Motor neuron (in vitro differentiated cells): ENCODE data around the gene PSMA7. TPM values are rescaled to one million over a fixed set of nuclear protein-coding genes. Genes with fewer than 3 reads are reported as not detected.

ENCODE experiments used
- ATAC-seq, 8 experiments: fragments of 200-7000 bp; cut with Tn5 transposase; replicated peaks in 6 of 8; 2 replicates each; pipeline ENCODE4 v1.8.0; 2021; ENCODE audit warnings: mild to moderate bottlenecking in 8 of 8, moderate library complexity in 8 of 8
- H3K27ac ChIP-seq, 2 donors: fragments of 250-450 bp; sonication (Bioruptor Pico); 2 replicates each; pipeline ENCODE4 v1.9.0; 2021; ENCODE audit warnings: antibody characterized with exemption in 2 of 2, mild to moderate bottlenecking in 2 of 2, moderate library complexity in 1 of 2
- H3K4me1 ChIP-seq, 2 donors: fragments of 250-450 bp; sonication (Bioruptor Pico); replicated peaks in 1 of 2; 2 replicates each; pipeline ENCODE4 v1.6.1; 2021; ENCODE audit warnings: antibody characterized with exemption in 2 of 2, mild to moderate bottlenecking in 2 of 2, moderate library complexity in 1 of 2
- H3K4me3 ChIP-seq, 5 donors: fragments of 250-450 bp; sonication (Bioruptor Pico); 2 replicates each; pipeline ENCODE4 v1.9.0; 2021; ENCODE audit warnings: antibody characterized with exemption in 5 of 5, mild to moderate bottlenecking in 5 of 5, moderate library complexity in 4 of 5
- whole genome bisulfite sequencing, 10 experiments: fragments of 450-650 bp; shearing (Covaris generic); methylation state at CpG; one replicate each; pipeline ENCODE4 v1.0.0; 2022; 5-methylcytosine and 5-hydroxymethylcytosine counted together
- in situ Hi-C, 9 experiments: fragments of 400-800 bp; cut with MboI; loops; one replicate each; pipeline ENCODE4 v1.15.0; 2021; ENCODE audit warnings: low sequenced_read_pairs in 9 of 9, low pct_unique_long_range_greater_than_20kb in 2 of 9; ENCODE audit not compliant: unreplicated experiment in 9 of 9
- total RNA-seq, 8 experiments: library from RNA; unstranded; fragments of 300-600 nt; gene quantifications; 2 replicates each; pipeline versions ENCODE4 v1.2.3 to v1.2.4, GENCODE V29; 2022

The PSMA7 gene
- 100 to 1,000 TPM; 233 to 413 (median 253) TPM for total RNA-seq

DNA sequence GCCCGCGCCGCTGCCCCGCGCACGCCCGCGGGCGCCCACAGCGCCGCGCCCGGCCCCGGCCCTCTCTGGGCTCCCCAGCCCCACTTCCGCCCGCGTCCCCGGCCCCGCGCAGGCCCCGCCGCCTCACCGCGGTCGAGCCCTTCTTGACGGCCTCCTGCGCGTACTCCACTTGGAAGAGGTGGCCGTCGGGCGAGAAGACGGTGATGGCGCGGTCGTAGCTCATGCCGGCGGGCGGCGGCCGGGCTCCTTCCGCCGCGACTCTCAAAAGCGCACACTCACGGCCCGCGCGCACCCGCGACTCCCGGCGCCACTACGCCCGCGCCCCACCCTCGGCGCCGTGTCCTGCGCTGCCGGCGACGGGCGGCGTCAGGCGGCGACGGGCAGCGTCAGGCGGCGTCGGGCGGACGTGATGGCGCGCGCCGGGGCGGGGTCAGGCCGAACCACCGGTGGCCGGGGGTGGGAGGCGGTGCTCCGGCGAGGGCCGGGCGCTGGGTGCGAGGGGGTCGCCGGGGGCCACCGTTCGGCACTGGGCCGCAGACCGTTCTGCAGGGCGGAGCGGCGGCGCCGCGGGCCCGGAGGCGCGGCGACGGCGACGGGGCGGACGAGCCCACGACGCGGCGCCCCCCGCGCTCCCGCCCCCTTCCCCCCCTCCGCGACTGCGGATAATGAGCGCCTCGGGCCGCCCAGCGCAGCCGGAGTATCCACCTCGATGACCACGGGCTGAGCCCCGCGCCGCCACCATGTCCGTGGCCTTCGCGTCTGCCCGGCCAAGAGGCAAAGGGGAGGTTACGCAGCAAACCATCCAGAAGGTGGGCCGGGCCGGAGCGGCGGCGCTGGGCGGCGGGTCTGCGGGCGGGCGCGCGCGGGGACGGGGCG, at the start of gene PSMA7, which contains the start of gene SS18L1:
TSS of gene PSMA7 (minus strand) at position 314 of the 876 bp plus-strand sequence. CDS start at position 223, 91 bp downstream.
TSS of gene SS18L1 (plus strand) at position 689 of the 876 bp plus-strand sequence. CDS start at position 741, 52 bp downstream.
- peak; percentile 75 to 89 (median 87) for ATAC-seq
- WGBS, 10 experiments: no CpG with 5 or more reads among the region's 148 CpGs
- H3K4me1 ChIP-seq: peaks cover 17 to 19% of the 10 kb centered on the region in 2 donors
- in situ Hi-C loops: loop anchor here in 5 of 9 experiments (25.0 kb wide), 1 partner anchor 131 kb away; no protein-coding TSS in a partner anchor
- H3K4me3 ChIP-seq: peak within 1 kb of the TSS; percentile 82 to 98 (median 97)
- peak within 1 kb of the TSS; percentile 100 for H3K27ac ChIP-seq

DNA sequence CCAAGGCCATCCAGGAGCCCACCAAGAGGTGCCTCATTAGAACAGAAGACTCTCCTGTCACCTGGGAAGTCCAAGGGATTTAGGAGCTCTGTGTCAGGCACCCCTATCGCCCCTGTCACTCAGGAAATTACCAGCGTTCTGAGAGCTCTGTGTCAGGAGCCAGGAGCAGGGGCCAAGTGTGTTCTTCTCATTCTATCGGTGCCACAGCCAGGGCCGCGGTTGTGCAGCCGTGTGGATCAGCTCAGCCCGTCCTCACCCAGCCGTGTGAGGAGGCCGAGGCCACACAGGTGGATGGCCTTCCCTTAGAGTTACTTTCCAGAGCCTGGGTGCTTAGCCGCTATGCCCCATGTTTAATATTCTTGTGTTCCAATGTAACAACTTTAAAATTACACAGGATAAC, 49.4 kb upstream of the PSMA7 start:
- WGBS, 10 experiments: 40 to 100% (median 85%) methylated on average over 1 to 9 of the region's 10 CpGs; no CpG with 5 or more reads in 4 of the 10 experiments
- Histone ChIP-seq H3K4me1 (no peaks in the 10 kb centered on the region), H3K4me3 (no peak overlapping the region), H3K27ac (no peak overlapping the region)
- in situ Hi-C loops: loop anchor here in 1 of 9 experiments (25.0 kb wide), 1 partner anchor 195 kb away; the partner anchor contains the start of gene RPS21
- ATAC-seq: no peak

- no peak for ATAC-seq
- WGBS, 10 experiments: 56 to 93% (median 92%) methylated on average over 3 to 10 of the region's 14 CpGs; no CpG with 5 or more reads in 7 of the 10 experiments
- Histone ChIP-seq H3K27ac (no peak overlapping the region), H3K4me3 (no peak overlapping the region), H3K4me1 (no peaks in the 10 kb centered on the region)
- in situ Hi-C loops: loop anchor here in 1 of 9 experiments (25.0 kb wide), 1 partner anchor 195 kb away; the partner anchor contains the start of gene RPS21
Measured at GRCh38 chr20:62191781-62192559, 48.8 kb upstream of the PSMA7 start.

DNA sequence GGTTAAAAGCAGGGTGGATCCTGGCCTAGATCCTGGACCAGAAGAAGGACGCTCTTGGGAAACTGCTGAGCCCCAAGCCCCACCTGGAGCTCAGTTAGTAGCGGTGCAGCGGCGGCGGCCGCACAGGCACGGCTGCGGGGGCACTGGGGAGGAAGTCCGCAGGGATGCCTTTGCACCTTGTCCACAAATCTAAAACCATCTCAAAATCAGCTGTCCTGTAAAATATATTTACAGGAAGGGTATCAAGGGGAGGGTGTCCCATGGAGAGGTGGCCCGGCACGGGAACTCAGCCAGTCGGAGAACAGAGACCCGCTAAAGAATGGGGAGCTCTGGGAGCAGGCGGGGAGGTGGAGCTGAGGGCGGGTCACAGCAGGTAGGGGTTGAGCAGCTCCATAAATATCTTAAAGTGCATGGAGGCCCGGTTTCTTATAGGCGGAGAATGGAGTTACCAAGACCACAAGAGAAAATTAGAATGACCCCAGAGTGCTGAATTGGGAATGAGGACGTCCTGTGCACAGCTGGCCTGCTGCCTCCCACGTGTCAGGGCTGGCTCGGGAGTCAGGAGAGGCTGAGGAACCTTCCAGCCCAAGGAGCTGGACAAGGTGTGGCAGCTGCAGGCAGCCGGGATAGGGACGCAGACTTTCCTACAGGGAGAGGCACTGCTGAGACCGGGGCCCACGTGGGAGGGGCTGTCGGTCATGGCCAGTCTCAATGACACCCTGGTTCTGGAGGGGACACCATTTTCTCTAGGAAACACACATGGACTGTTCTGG, 47.6 kb upstream of the PSMA7 start:
- 33 to 100% (median 79%) methylated on average over 1 to 15 of the region's 25 CpGs; no CpG with 5 or more reads in 2 of the 10 experiments for WGBS, 10 experiments
- no peaks in the 10 kb centered on the region for H3K4me1 ChIP-seq
- ATAC-seq: no peak
- in situ Hi-C loops: loop anchor here in 1 of 9 experiments (25.0 kb wide), 1 partner anchor 196 kb away; the partner anchor contains the start of gene RPS21
- H3K4me3 ChIP-seq: no peak overlapping the region
- H3K27ac ChIP-seq: no peak overlapping the region

DNA sequence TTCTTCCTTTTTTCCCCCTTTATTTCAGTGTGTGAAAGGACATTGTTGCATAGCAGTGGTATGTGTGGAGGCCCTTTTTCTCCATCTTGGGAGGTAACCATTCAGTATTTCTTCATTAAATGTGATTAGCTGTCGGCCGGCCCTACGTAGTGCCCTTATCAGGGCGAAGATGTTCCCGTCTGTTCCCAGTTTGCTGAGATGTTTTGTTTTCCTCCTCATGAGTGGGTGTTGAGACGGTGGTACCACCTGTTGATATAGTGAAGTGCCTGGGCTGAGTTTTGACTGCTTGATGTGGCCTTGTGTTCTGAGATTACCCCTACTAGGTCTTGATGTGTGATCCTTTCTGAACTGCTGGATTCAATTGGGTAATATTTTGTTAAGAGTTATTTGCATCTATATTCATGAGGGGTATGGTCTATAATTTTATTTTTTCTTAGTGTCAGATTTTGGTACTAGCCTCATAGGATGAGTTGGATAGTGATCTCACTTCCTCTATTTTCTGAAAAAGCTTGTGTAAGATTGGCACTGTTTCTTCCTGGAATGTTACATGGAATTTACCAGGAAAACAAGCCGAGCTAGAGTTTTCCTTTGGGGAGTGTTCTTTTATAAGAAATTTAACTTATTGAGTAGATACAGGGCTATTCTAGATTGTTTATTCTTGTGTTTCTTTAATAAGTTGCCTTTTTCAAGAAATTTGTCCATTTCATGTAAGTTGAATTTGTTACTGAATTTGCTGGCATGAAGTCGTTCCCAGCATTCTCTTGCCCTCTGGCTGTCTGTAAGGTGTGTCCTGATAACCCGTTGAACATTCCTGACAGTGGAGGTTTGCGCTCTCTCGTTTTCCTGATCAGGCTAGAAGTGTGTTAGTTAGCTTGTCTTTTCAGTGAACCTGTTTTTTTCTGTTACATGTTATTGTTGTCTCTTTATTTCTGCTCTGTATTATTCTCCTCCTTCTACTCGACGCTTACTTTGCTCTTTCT, 44.0 kb upstream of the PSMA7 start:
- in situ Hi-C loops: loop anchor here in 1 of 9 experiments (25.0 kb wide), 1 partner anchor 200 kb away; the partner anchor contains the start of gene RPS21
- H3K27ac ChIP-seq: no peak overlapping the region
- no peak overlapping the region for H3K4me3 ChIP-seq
- 57 to 100% (median 92%) methylated on average over 2 to 13 of the region's 13 CpGs for WGBS, 10 experiments
- H3K4me1 ChIP-seq: peaks cover 5% of the 10 kb centered on the region in 2 donors
- ATAC-seq: no peak

DNA sequence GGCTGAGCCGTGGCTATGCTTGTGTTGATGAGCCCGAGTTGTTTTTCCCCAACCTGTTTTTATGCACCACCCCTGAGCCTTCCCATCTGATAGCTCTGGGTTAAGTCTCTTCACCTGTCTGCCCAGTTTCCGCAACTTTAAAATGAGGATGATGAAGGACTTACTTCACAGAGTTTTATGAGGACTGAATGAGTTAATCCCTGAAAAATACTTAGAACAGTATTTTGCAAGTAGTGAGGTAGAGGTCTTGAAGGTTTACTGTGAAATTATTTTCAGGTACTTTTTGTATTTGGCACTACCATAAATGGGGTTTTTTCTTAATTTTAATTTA, 42.9 kb upstream of the PSMA7 start:
- Histone ChIP-seq H3K4me3 (no peak overlapping the region), H3K27ac (no peak overlapping the region), H3K4me1 (peaks cover 10 to 13% of the 10 kb centered on the region in 2 donors)
- no peak for ATAC-seq
- in situ Hi-C loops: loop anchor here in 1 of 9 experiments (25.0 kb wide), 1 partner anchor 201 kb away; the partner anchor contains the start of gene RPS21
- 74 to 93% (median 86%) methylated on average over 1 to 3 of the region's 3 CpGs; no CpG with 5 or more reads in 3 of the 10 experiments for WGBS, 10 experiments

DNA sequence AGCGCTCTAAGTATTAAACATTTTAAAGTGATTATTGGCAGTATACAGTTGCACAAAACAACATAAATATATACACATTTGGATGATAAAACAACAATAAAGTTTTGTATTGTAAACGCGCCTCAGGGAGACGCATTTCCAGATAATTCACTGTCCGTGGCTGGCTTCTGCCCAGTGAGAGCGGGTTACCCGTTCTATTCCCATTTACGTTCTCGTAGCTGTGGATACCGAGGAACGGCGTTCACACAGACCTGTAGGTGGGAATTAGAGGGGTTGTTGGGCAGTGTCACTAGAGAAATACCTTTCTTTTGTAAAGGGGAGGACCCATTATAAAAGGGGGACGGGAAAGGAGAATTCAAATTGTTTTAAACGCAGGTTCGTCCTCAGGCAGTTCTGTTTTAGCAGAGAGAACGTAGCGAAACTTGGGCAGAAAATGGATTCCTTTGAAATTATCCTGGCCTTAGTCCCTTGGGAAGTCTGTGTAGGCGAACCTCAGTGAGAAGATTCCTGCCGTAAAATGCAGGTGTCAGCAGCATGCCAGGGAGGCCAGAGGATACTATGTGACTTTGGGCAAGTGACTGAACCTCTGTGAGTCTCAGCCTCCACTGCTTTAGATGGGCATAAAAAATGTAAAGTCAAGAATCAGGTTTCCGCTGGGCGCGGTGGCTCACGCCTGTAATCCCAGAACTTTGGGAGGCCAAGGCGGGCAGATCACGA, 40.4 kb upstream of the PSMA7 start:
- in situ Hi-C loops: loop anchor here in 1 of 9 experiments (25.0 kb wide), 1 partner anchor 204 kb away; the partner anchor contains the start of gene RPS21
- 0 to 75% (median 7%) methylated on average over 2 to 18 of the region's 25 CpGs; no CpG with 5 or more reads in 1 of the 10 experiments for WGBS, 10 experiments
- Histone ChIP-seq H3K27ac (peak overlapping the region; percentile 83 to 93), H3K4me1 (peaks cover 10 to 13% of the 10 kb centered on the region in 2 donors), H3K4me3 (peak overlapping the region; percentile 72 to 99 (median 81))
- ATAC-seq: peak in 2 of 8 experiments; percentile 7

DNA sequence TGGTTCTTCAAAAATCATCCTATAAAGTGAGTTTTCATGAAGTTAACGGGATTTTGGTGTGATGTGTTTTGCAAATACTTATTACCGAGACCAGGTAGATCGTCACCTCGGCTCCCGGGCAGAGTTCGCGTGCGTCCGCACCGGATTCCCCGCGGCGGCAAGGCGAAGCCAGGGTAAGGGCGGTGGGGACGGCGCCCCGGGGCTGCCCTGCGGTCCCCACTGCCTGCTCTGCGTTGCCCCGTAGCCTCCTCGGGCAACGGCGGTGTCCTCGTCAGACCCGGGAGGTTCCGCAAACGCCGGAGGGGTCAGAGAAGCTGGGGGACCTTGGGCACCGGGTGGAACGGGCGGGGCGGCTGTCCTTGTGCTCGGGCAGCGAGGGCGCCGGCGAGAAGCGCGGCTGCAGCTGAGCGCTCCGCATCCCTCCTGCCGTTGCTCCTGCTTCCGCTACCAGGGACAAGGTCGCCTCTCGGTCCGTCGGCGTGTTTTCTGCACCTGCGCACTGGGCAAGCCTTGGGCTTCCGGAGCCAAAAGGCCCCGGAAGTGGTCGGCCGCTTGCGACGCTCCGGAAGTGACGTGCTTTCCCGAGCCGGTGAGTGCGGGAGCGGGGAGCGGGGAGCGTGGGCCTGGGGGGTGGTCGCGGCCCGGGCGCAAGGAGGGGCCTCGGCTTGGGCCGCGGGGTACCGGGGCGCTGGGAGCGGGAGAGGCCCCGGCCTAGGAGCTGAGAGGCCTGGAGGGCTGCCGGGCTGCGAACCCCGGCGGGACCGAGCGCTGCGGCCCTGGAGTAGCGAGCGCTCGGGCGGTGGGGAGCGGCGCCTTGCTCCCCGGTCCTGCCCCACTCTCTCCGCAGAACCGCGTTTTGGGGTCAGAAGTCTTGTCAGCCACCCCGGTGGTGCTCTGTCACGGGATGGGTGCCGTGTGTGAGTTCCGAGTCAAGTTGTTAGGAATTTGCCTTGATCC, 39.6 kb upstream of the PSMA7 start, which contains the start of gene MTG2:
TSS of gene MTG2 (plus strand) at position 560 of the 957 bp plus-strand sequence. CDS start 10,393 bp downstream, outside the sequence.
- peak; percentile 92 to 98 (median 96) for ATAC-seq
- in situ Hi-C loops: loop anchor here in 1 of 9 experiments (25.0 kb wide), 1 partner anchor 205 kb away; the partner anchor contains the start of gene RPS21
- H3K4me1 ChIP-seq: peaks cover 10 to 13% of the 10 kb centered on the region in 2 donors
- 0 to 2% (median 1%) methylated on average over 2 to 16 of the region's 96 CpGs; no CpG with 5 or more reads in 2 of the 10 experiments for WGBS, 10 experiments
- H3K27ac ChIP-seq: peak within 1 kb of the TSS; percentile 83 to 93
- peak within 1 kb of the TSS; percentile 72 to 99 (median 81) for H3K4me3 ChIP-seq

GRCh38 chr20:62181808-62182207, 38.6 kb upstream of the PSMA7 start:
- no peak overlapping the region for H3K27ac ChIP-seq
- H3K4me3 ChIP-seq: peak overlapping the region in 4 of 5 donors; percentile 72 to 99 (median 82)
- in situ Hi-C loops: loop anchor here in 1 of 9 experiments (25.0 kb wide), 1 partner anchor 205 kb away; the partner anchor contains the start of gene RPS21
- ATAC-seq: no peak
- WGBS, 10 experiments: 58 to 100% (median 100%) methylated on average over 2 of the region's 2 CpGs; no CpG with 5 or more reads in 3 of the 10 experiments
- H3K4me1 ChIP-seq: peaks cover 10 to 13% of the 10 kb centered on the region in 2 donors
